K562 (cell line): ENCODE data around the gene GIGYF2. TPM values are rescaled to one million over a fixed set of nuclear protein-coding genes. Genes with fewer than 3 reads are reported as not detected.
A peak's percentile ranks its signal among the peaks of the same experiment; 100 is the strongest.

Source experiments
- ARID1B ChIP-seq: fragments of 450-650 bp; IDR thresholded peaks from 2 replicates; pipeline ENCODE4 v1.6.1; 2016; ENCODE audit warnings: antibody characterized with exemption, mild to moderate bottlenecking, inconsistent platforms
- ARID3A ChIP-seq: IDR thresholded peaks from 2 replicates; pipeline ENCODE4 v1.6.1; 2012; ENCODE audit warnings: low read depth, low read length, improper control_type of control experiment, borderline replicate concordance
- FOS ChIP-seq: IDR thresholded peaks from 3 replicates; pipeline ENCODE4 v1.6.1; 2011; ENCODE audit not compliant: insufficient read length; ENCODE audit errors: extremely low read depth
- HMGN3 ChIP-seq: IDR thresholded peaks from 2 replicates; pipeline ENCODE4 v1.6.1; 2011; ENCODE audit warnings: borderline replicate concordance, low read depth, mild to moderate bottlenecking, mixed read lengths, low read length; ENCODE audit not compliant: insufficient read length; ENCODE audit errors: extremely low read depth
- MLLT1 ChIP-seq, 2 experiments: fragments of 450-650 bp; IDR thresholded peaks; 2 replicates each; pipeline ENCODE4 v1.6.1; 2016
- NFATC3 ChIP-seq: fragments of 450-650 bp; IDR thresholded peaks from 2 replicates; pipeline ENCODE4 v1.6.1; 2017; ENCODE audit warnings: mild to moderate bottlenecking
- POLR2H ChIP-seq: IDR thresholded peaks from 2 replicates; pipeline ENCODE4 v1.6.1; 2016; ENCODE audit warnings: missing genetic modification characterization, low read depth, mild to moderate bottlenecking, control low read depth, missing compliant biosample characterization, moderate library complexity
- ZNF239 ChIP-seq: fragments of 250-450 bp; sonication (Bioruptor Pico); IDR thresholded peaks from 2 replicates; pipeline ENCODE4 v1.4.0; 2020; ENCODE audit warnings: mild to moderate bottlenecking
- ZNF407 ChIP-seq: fragments of 450-650 bp; IDR thresholded peaks from 2 replicates; pipeline ENCODE4 v1.6.1; 2016; ENCODE audit warnings: low read depth
- polyA plus RNA-seq, 8 experiments: library from polyadenylated mRNA; depleted of rRNA in 4 of 8; stranded (reverse) in 5 of 8; unstranded in 3 of 8; fragments of >200 nt; fragmentation: Nextera tagmentation in 2 of 8; fragmentation: Illumina TruSeq in 1 of 8; extraction: Ambion mirVana in 2 of 8; extraction: Trizol in 1 of 8; gene quantifications; 2 replicates each; pipeline versions ENCODE4 v1.2.1 to v1.2.3, GENCODE V29; 2011 to 2014; ENCODE audit warnings: inconsistent platforms in 1 of 8, missing spikeins in 1 of 8
- total RNA-seq, 7 experiments: library from RNA; depleted of rRNA in 6 of 7; stranded (reverse); fragments of >200 nt in 6 of 7; fragmentation: Illumina TruSeq in 2 of 7; extraction: Trizol in 2 of 7; gene quantifications; 2 replicates each; pipeline versions ENCODE4 v1.2.1 to v1.2.3, GENCODE V29; 2011 to 2021; ENCODE audit warnings: low replicate concordance in 1 of 7
- TF ChIP-seq, protein P1 (sequence below), 3 experiments: fragments of 200-800 bp in 1 of 3; sonication (Bioruptor generic) in 1 of 3; sonication (generic) in 1 of 3; formaldehyde crosslinking in 1 of 3; IDR thresholded peaks; 2 replicates each; pipeline versions ENCODE4 v1.6.1 to v1.8.0; 2016 to 2022; ENCODE audit warnings: mild to moderate bottlenecking in 2 of 3, missing compliant biosample characterization in 2 of 3, missing genetic modification characterization in 2 of 3, missing genetic modification reagents in 1 of 3
- TF ChIP-seq, protein P2 (sequence below), 2 experiments: IDR thresholded peaks; 2 replicates each; pipeline ENCODE4 v1.6.1; 2011; ENCODE audit warnings: borderline replicate concordance in 1 of 2, control low read depth in 1 of 2, low read depth in 1 of 2, low read length in 1 of 2, mild to moderate bottlenecking in 1 of 2, mixed read lengths in 1 of 2, moderate library complexity in 1 of 2; ENCODE audit not compliant: insufficient read depth in 1 of 2, insufficient read length in 1 of 2, poor library complexity in 1 of 2, severe bottlenecking in 1 of 2; ENCODE audit errors: extremely low read depth in 1 of 2

The GIGYF2 gene
- total and polyA plus RNA-seq, 9 of the 15 experiments (the other 6 are each of a cell fraction or from before 2014, with no cell fraction given), result 12.7 to 52.7 (median 34.9) TPM

DNA sequence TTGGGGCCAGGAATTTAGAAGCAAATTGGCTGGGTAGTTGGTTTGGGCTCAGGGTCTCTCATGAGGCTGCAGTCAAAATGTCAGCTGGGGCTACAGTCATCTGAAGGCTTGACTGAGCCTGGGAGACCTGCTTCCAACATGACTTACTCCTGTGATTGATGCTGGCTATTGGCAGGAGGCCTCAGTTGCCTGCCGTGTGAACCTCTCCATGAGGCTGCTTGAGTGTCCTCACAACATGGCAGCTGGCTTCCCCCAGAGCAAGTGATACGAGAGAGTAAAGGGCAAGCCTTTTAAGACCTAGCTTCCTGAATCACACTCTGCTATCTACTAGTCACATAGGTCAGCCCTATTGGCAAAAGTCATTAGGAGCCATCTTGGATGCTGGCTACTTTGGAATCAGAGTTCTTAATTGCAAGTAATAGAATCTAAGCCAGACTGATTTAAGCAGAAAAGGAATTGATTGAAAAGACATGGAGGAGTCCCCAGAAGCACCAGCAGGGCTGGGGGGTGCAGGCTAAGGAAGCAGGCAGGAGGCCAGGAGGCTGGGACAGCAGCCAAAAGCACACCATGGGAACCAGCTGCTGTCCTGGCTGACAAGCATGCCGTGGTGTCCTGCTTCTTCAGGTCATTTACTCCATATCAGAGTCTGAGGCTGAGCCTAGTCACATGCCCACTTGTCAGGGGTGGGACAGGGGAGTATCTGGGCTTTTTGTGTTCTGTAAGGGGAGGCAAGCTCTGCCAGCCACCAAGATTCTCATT lies 7.8 kb upstream of the GIGYF2 start (continued):
- TF ChIP-seq, protein P1, sequence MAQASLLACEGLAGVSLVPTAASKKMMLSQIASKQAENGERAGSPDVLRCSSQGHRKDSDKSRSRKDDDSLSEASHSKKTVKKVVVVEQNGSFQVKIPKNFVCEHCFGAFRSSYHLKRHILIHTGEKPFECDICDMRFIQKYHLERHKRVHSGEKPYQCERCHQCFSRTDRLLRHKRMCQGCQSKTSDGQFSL (CRISPR knock-in tag; IDR thresholded peaks at IDR 0.05), result no peak
- TF ChIP-seq, protein P1 (tag; IDR thresholded peaks at IDR 0.05), result 0 out of 4 replicates have a peak, but pooled peaks of 1 of the 2 experiments have one; percentile 22
- TF ChIP-seq, protein P2, sequence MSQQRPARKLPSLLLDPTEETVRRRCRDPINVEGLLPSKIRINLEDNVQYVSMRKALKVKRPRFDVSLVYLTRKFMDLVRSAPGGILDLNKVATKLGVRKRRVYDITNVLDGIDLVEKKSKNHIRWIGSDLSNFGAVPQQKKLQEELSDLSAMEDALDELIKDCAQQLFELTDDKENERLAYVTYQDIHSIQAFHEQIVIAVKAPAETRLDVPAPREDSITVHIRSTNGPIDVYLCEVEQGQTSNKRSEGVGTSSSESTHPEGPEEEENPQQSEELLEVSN (IDR thresholded peaks at IDR 0.05; ENCODE audit: borderline replicate concordance in 1 of 2, extremely low read depth in 1 of 2, insufficient read depth in 1 of 2, insufficient read length in 1 of 2, low read depth in 1 of 2, low read length in 1 of 2, poor library complexity in 1 of 2, severe bottlenecking in 1 of 2), result no peak
- no peak for TF ChIP-seq HMGN3
- TF ChIP-seq ARID3A, result no peak
- TF ChIP-seq ZNF239, result peak; percentile 43; the same call in 1 of the 2 replicates
- no peak for TF ChIP-seq ZNF407
- no peak for TF ChIP-seq POLR2H (tag)
- TF ChIP-seq FOS, result no peak
- no peak for TF ChIP-seq NFATC3
- no peak for TF ChIP-seq MLLT1 (IDR thresholded peaks at IDR 0.05)
- TF ChIP-seq ARID1B, result no peak
